GM12864 (cell line): ENCODE results near the gene CAPN5.
A peak's percentile ranks its signal among the peaks of the same experiment; 100 is the strongest.

ENCODE experiments used
- DNase-seq: peaks from one replicate; pipeline ENCODE4 v3.0.0-alpha.2; 2011; ENCODE audit warnings: low read depth
- H3K4me3 ChIP-seq: 2 replicates; pipeline ENCODE4 v1.5.1; 2011; ENCODE audit warnings: mild to moderate bottlenecking, low read depth, low read length, control low read depth
- CTCF ChIP-seq: IDR thresholded peaks from 2 replicates; pipeline ENCODE4 v1.5.1; 2011; ENCODE audit warnings: low read depth, mild to moderate bottlenecking, moderate library complexity, low read length, control low read depth, inconsistent platforms; ENCODE audit errors: missing control alignments

CAPN5 gene

GRCh38 chr11:77088236-77089003 is 21.6 kb downstream of the CAPN5 start:
- TF ChIP-seq CTCF, result no peak
- DNase-seq, result no peak
- no peak overlapping the region for H3K4me3 ChIP-seq

GRCh38 chr11:77089004-77089545 is 22.3 kb downstream of the CAPN5 start:
- no peak for TF ChIP-seq CTCF
- no peak for DNase-seq
- H3K4me3 ChIP-seq, result no peak overlapping the region

- no peak for DNase-seq
- H3K4me3 ChIP-seq, result no peak overlapping the region
- no peak for TF ChIP-seq CTCF
Observed at GRCh38 chr11:77090046-77090372, 23.2 kb downstream of the CAPN5 start.

- TF ChIP-seq CTCF, result no peak
- DNase-seq, result no peak
- H3K4me3 ChIP-seq, result no peak overlapping the region
Observed at GRCh38 chr11:77090373-77091111, 23.8 kb downstream of the CAPN5 start.

GRCh38 chr11:77091146-77091940 is 24.6 kb downstream of the CAPN5 start:
- TF ChIP-seq CTCF, result peak; percentile 92
- peak; percentile 18 for DNase-seq
- H3K4me3 ChIP-seq, result no peak overlapping the region

- no peak for TF ChIP-seq CTCF
- no peak for DNase-seq
- no peak overlapping the region for H3K4me3 ChIP-seq
Observed at GRCh38 chr11:77092382-77092781, 25.6 kb downstream of the CAPN5 start.
